A549 (cell line): Measurements from ENCODE around the gene L3MBTL4. TPM values are rescaled to one million over a fixed set of nuclear protein-coding genes. Genes with fewer than 3 reads are reported as not detected.
"Not testable (repeated sequence)": the region's sequence is repeated elsewhere in the genome, so short reads cannot be mapped to it uniquely, and the experiment has no call there.

Experiments used
- ATAC-seq, 2 experiments: fragments of 200-7000 bp in 1 of 2; fragments of >200 bp in 1 of 2; cut with Nextera tagmentation in 1 of 2; cut with Tn5 transposase in 1 of 2; 3 replicates each; pipeline versions ENCODE4 v1.8.0 to v1.9.1; 2018 to 2020; ENCODE audit warnings: mild to moderate bottlenecking in 1 of 2, moderate library complexity in 1 of 2
- CTCF ChIA-PET: fragments of 300-600 bp; sonication (Branson Sonifier 250); formaldehyde crosslinking; extraction: SDS; loops from one replicate; lab custom pipeline; 2021; ENCODE audit warnings: antibody characterized with exemption, inconsistent platforms; lab: Yijun Ruan, JAX
- POLR2A ChIA-PET: fragments of 350-600 bp; formaldehyde crosslinking; extraction: SDS; loops from one replicate; lab custom pipeline; 2021; ENCODE audit warnings: antibody characterized with exemption, inconsistent platforms; lab: Yijun Ruan, JAX
- DNase-seq, 2 experiments: peaks; one replicate each; pipeline versions ENCODE4 v3.0.0 to v3.0.0-alpha.2; 2011 to 2016; ENCODE audit warnings: low read depth in 1 of 2, low spot score in 1 of 2
- FAIRE-seq: peaks from 2 replicates; lab custom pipeline; 2011; peaks lifted over from hg19 to GRCh38; lab: Jason Lieb, UNC
- H3K27ac ChIP-seq, 2 experiments: fragments of >200 bp; sonication (Bioruptor Twin); formaldehyde crosslinking; 3 replicates each; pipeline ENCODE4 v1.5.1; 2016 to 2017
- H3K4me1 ChIP-seq: fragments of >200 bp; sonication (Bioruptor Twin); formaldehyde crosslinking; 3 replicates; pipeline ENCODE4 v1.6.1; 2016
- H3K4me2 ChIP-seq: fragments of >200 bp; sonication (Bioruptor Twin); formaldehyde crosslinking; 3 replicates; pipeline ENCODE4 v1.6.1; 2016
- H3K4me3 ChIP-seq: fragments of >200 bp; sonication (Bioruptor Twin); formaldehyde crosslinking; 3 replicates; pipeline ENCODE4 v1.5.1; 2016
- H3K9me3 ChIP-seq: fragments of >200 bp; sonication (Bioruptor Twin); formaldehyde crosslinking; 3 replicates; pipeline ENCODE4 v1.6.1; 2016
- CBX2 ChIP-seq: fragments of 200-600 bp; sonication (generic); IDR thresholded peaks from 2 replicates; pipeline ENCODE4 v1.6.1; 2016; ENCODE audit warnings: low read depth, mild to moderate bottlenecking, borderline replicate concordance
- CBX8 ChIP-seq: fragments of 200-600 bp; sonication (generic); IDR thresholded peaks from 2 replicates; pipeline ENCODE4 v1.6.1; 2016
- CHD2 ChIP-seq: fragments of 150-350 bp; IDR thresholded peaks from 2 replicates; pipeline ENCODE4 v1.6.1; 2014; ENCODE audit warnings: low read length; ENCODE audit not compliant: partially characterized antibody
- EHMT2 ChIP-seq: fragments of 200-600 bp; sonication (generic); IDR thresholded peaks from 2 replicates; pipeline ENCODE4 v1.6.1; 2016; ENCODE audit warnings: antibody characterized with exemption, low read depth, mild to moderate bottlenecking, moderate library complexity
- ESRRA ChIP-seq: fragments of 150-350 bp; IDR thresholded peaks from 2 replicates; pipeline ENCODE4 v1.6.1; 2014; ENCODE audit warnings: mild to moderate bottlenecking, low read length, borderline replicate concordance
- FOSB ChIP-seq: fragments of 250-450 bp; sonication (Bioruptor Pico); IDR thresholded peaks from 2 replicates; pipeline ENCODE4 v1.5.0; 2020; ENCODE audit warnings: mild to moderate bottlenecking, moderate library complexity
- FOXS1 ChIP-seq: fragments of 250-450 bp; sonication (Bioruptor Pico); IDR thresholded peaks from 2 replicates; pipeline ENCODE4 v1.5.0; 2020; ENCODE audit warnings: mild to moderate bottlenecking, moderate library complexity
- HEYL ChIP-seq: fragments of 250-450 bp; sonication (Bioruptor Pico); IDR thresholded peaks from 2 replicates; pipeline ENCODE4 v1.8.0; 2021; ENCODE audit warnings: mild to moderate bottlenecking, moderate library complexity
- HOXB5 ChIP-seq: fragments of 250-450 bp; sonication (Bioruptor Pico); IDR thresholded peaks from 2 replicates; pipeline ENCODE4 v1.5.0; 2020; ENCODE audit warnings: mild to moderate bottlenecking, moderate library complexity
- KDM5A ChIP-seq: fragments of 200-600 bp; sonication (generic); IDR thresholded peaks from 2 replicates; pipeline ENCODE4 v1.6.1; 2016; ENCODE audit warnings: antibody characterized with exemption, mild to moderate bottlenecking
- MAZ ChIP-seq: fragments of 150-350 bp; IDR thresholded peaks from 2 replicates; pipeline ENCODE4 v1.6.1; 2014; ENCODE audit warnings: antibody characterized with exemption, low read depth, low read length, borderline replicate concordance
- PBX3 ChIP-seq: IDR thresholded peaks from 2 replicates; pipeline ENCODE4 v1.6.1; 2012
- PHF8 ChIP-seq: fragments of 200-600 bp; sonication (generic); IDR thresholded peaks from 2 replicates; pipeline ENCODE4 v1.6.1; 2016; ENCODE audit warnings: low read depth, mild to moderate bottlenecking, antibody characterized with exemption, moderate library complexity, borderline replicate concordance
- RAD21 ChIP-seq, 2 experiments: fragments of >200 bp in 1 of 2; sonication (Bioruptor Twin) in 1 of 2; formaldehyde crosslinking in 1 of 2; IDR thresholded peaks in 1 of 2; conservative IDR thresholded peaks in 1 of 2; 2 replicates in 1 of 2; 3 replicates in 1 of 2; pipeline ENCODE4 v1.6.1; 2012 to 2018; ENCODE audit warnings: inconsistent platforms in 1 of 2
- RARB ChIP-seq: fragments of 250-450 bp; sonication (Bioruptor Pico); IDR thresholded peaks from 2 replicates; pipeline ENCODE4 v1.8.0; 2021; ENCODE audit warnings: mild to moderate bottlenecking, moderate library complexity
- REST ChIP-seq: fragments of 200-600 bp; sonication (generic); IDR thresholded peaks from 2 replicates; pipeline ENCODE4 v1.6.1; 2016; ENCODE audit warnings: antibody characterized with exemption, mild to moderate bottlenecking, moderate library complexity
- TFCP2L1 ChIP-seq: fragments of 250-450 bp; sonication (Bioruptor Pico); IDR thresholded peaks from 2 replicates; pipeline ENCODE4 v1.5.0; 2021; ENCODE audit warnings: mild to moderate bottlenecking
- ZFP36 ChIP-seq: fragments of 450-650 bp; IDR thresholded peaks from 2 replicates; pipeline ENCODE4 v1.6.1; 2014; ENCODE audit warnings: borderline replicate concordance; ENCODE audit not compliant: partially characterized antibody
- WGBS: methylation state at CpG from one replicate; pipeline ENCODE4 v1.1.6; 2017; ENCODE audit errors: missing lambda C conversion rate; 5-methylcytosine and 5-hydroxymethylcytosine counted together
- polyA plus RNA-seq, 4 experiments: library from polyadenylated mRNA; depleted of rRNA in 3 of 4; stranded (reverse); fragments of >200 nt; fragmentation: RNase III in 1 of 4; extraction: RNeasy Plus Mini Kit Qiagen cat#74134 plus additional on column Dnase treatment in 1 of 4; gene quantifications; 2 replicates in 3 of 4; 3 replicates in 1 of 4; pipeline ENCODE4 v1.2.3, GENCODE V29; 2011 to 2017
- TF ChIP-seq, protein P1 (sequence below): IDR thresholded peaks from 2 replicates; pipeline ENCODE4 v1.6.1; 2012; ENCODE audit warnings: low read depth, borderline replicate concordance
- TF ChIP-seq, protein P2 (sequence below): fragments of 450-650 bp; IDR thresholded peaks from 2 replicates; pipeline ENCODE4 v1.6.1; 2014; ENCODE audit warnings: antibody characterized with exemption

The L3MBTL4 gene
- polyA plus RNA-seq, 2 of the 4 experiments (the other 2 are of a cell fraction) = 0.03 to 0.06 TPM

- H3K4me3 ChIP-seq, H3K4me2 ChIP-seq, CTCF ChIA-PET, H3K9me3 ChIP-seq, FAIRE-seq, H3K4me1 ChIP-seq, POLR2A ChIA-PET, ATAC-seq, H3K27ac ChIP-seq, DNase-seq: not testable (repeated sequence)
- 5% methylated on average over 1 of the region's 1 CpG for WGBS
These were observed 155.4 kb downstream of the L3MBTL4 start for GRCh38 chr18:6259324-6259723.

DNA sequence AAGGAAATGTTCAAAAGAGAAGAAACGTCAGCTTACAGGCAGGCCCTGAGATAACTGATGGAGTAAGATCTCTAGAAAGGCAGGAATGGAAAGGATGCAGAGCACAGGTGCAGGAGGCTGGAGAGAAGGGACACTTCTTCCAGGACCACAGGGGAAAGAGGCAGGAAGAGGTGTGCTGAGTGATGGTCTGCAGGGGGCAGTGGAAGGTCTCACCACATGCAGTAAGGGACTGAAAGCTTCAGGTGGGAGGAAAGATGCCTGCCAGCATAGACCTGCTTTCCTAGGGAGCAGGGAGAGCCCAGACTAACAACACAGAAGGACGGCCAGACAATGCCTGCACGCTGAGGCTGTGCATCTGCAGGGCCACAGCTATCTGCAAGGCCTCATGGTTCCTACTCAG lies 156.8 kb downstream of the L3MBTL4 start:
- FAIRE-seq = no peak

DNA sequence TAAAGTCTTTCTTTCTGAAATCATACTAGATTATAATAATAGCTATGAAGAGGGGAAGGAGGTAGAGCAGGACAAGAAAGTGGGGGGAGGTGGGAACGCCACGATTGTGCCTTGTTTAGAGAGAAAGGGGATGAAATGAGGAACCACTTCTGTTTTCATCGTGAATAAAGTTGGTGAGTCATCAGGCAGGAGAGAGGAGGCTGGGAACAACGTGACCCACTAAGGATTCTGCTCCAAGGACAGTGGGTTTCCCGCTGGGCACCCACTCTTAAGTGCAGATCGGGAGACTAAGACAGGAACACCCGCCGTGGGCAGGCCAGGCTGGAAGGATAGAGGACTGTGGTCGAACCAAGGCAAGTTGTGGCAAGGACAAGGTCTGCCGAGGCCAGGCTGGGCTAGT lies 158.2 kb downstream of the L3MBTL4 start:
- no peak overlapping the region for H3K27ac ChIP-seq
- no peaks in the 10 kb centered on the region for H3K4me1 ChIP-seq
- H3K9me3 ChIP-seq = no peaks in the 10 kb centered on the region
- ChIA-PET POLR2A (no interaction called here), CTCF (no interaction called here)
- ATAC-seq (no peak), FAIRE-seq (no peak), DNase-seq (no peak)
- no peak overlapping the region for H3K4me2 ChIP-seq
- WGBS = 6% methylated on average over 9 of the region's 10 CpGs
- TF ChIP-seq TFCP2L1 (CRISPR knock-in tag) (no peak), CBX2 (no peak)
- H3K4me3 ChIP-seq = no peak overlapping the region

More for the DNA sequence above, 156.8 kb downstream of the L3MBTL4 start:
- H3K4me1 ChIP-seq = no peaks in the 10 kb centered on the region
- no peak overlapping the region for H3K27ac ChIP-seq
- ChIA-PET CTCF (no interaction called here), POLR2A (no interaction called here)
- WGBS = 18% methylated on average over 2 of the region's 3 CpGs
- H3K9me3 ChIP-seq = no peaks in the 10 kb centered on the region
- TF ChIP-seq PBX3 (no peak), CBX8 (no peak), FOXS1 (no peak), KDM5A (no peak), CHD2 (no peak), ESRRA (no peak), ZFP36 (no peak), PHF8 (no peak), EHMT2 (no peak), RARB (no peak), HEYL (CRISPR knock-in tag) (no peak), HOXB5 (CRISPR knock-in tag) (no peak), REST (no peak), MAZ (no peak), FOSB (no peak), RAD21 (conservative IDR thresholded peaks at IDR 0.05 in 1 of 2, IDR thresholded peaks at IDR 0.05 in 1 of 2) (no peak)
- TF ChIP-seq, protein P1, sequence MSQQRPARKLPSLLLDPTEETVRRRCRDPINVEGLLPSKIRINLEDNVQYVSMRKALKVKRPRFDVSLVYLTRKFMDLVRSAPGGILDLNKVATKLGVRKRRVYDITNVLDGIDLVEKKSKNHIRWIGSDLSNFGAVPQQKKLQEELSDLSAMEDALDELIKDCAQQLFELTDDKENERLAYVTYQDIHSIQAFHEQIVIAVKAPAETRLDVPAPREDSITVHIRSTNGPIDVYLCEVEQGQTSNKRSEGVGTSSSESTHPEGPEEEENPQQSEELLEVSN = no peak
- TF ChIP-seq, protein P2, sequence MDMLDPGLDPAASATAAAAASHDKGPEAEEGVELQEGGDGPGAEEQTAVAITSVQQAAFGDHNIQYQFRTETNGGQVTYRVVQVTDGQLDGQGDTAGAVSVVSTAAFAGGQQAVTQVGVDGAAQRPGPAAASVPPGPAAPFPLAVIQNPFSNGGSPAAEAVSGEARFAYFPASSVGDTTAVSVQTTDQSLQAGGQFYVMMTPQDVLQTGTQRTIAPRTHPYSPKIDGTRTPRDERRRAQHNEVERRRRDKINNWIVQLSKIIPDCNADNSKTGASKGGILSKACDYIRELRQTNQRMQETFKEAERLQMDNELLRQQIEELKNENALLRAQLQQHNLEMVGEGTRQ = no peak
- no peak overlapping the region for H3K4me2 ChIP-seq
- H3K4me3 ChIP-seq = no peak overlapping the region
- ATAC-seq (no peak), DNase-seq (no peak)
